GM23248 (cell line): Measurements from ENCODE around the gene SBF2.

Source experiments
- EZH2 ChIP-seq: fragments of 200-600 bp; sonication (generic); IDR thresholded peaks from 2 replicates; pipeline ENCODE4 v1.6.1; 2018; ENCODE audit warnings: antibody characterized with exemption, mild to moderate bottlenecking; ENCODE audit not compliant: insufficient read depth, poor library complexity, severe bottlenecking
- EZH2phosphoT487 ChIP-seq: fragments of 200-600 bp; sonication (generic); IDR thresholded peaks from 2 replicates; pipeline ENCODE4 v1.6.1; 2018; ENCODE audit warnings: antibody characterized with exemption, moderate library complexity, mild to moderate bottlenecking, low read depth; ENCODE audit not compliant: insufficient read depth

DNA sequence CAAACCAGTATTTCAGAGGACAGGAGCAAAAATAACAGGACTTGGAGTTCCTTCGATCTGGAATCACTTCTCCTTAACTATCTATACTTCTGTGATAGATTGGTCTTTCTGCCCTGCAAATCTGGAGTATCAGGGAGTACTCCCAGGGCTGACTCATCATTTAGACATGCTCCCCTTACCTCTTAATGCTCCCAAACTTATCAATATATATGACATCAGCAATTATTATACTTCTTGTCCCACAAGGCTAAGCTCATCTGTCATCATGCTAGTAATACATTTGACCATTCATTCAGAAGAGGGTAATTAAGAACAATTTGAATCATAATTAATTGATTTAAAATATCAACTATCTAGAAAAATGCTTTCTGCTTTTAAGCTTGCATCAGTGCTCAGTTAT, 466.3 kb downstream of the SBF2 start:
- TF ChIP-seq EZH2 = no peak
- no peak for TF ChIP-seq EZH2phosphoT487
